Measurements from ENCODE around the gene PCNX4.

The PCNX4 gene

GRCh38 chr14:60079723-60080122 is 12.0 kb upstream of the PCNX4 start:
- TF ChIP-seq CTCF (conservative IDR thresholded peaks at IDR 0.05): peak; percentile 16; the same call in 1 of the 2 replicates
- no peak for TF ChIP-seq ZFX (IDR thresholded peaks at IDR 0.05)
- H3K27ac ChIP-seq: no peak overlapping the region

- no peak overlapping the region for H3K27ac ChIP-seq
- TF ChIP-seq ZFX (IDR thresholded peaks at IDR 0.05) (no peak), CTCF (conservative IDR thresholded peaks at IDR 0.05) (no peak)
Observed at GRCh38 chr14:60085085-60085484, 6.6 kb upstream of the PCNX4 start.

- H3K27ac ChIP-seq: no peak overlapping the region
- no peak for TF ChIP-seq ZFX (IDR thresholded peaks at IDR 0.05)
- TF ChIP-seq CTCF (conservative IDR thresholded peaks at IDR 0.05): no peak
Observed at GRCh38 chr14:60085693-60086092, 6.0 kb upstream of the PCNX4 start.

- no peak overlapping the region for H3K27ac ChIP-seq
- TF ChIP-seq ZFX (IDR thresholded peaks at IDR 0.05) (no peak), CTCF (conservative IDR thresholded peaks at IDR 0.05) (no peak)
Observed at GRCh38 chr14:60087668-60088067, 4.1 kb upstream of the PCNX4 start.

- TF ChIP-seq ZFX (IDR thresholded peaks at IDR 0.05) (no peak), CTCF (conservative IDR thresholded peaks at IDR 0.05) (no peak)
- no peak overlapping the region for H3K27ac ChIP-seq
Observed at GRCh38 chr14:60089221-60089620, 2.5 kb upstream of the PCNX4 start.

- H3K27ac ChIP-seq: peak overlapping the region; percentile 92
- TF ChIP-seq ZFX (IDR thresholded peaks at IDR 0.05) (no peak), CTCF (conservative IDR thresholded peaks at IDR 0.05) (no peak)
Observed at GRCh38 chr14:60090864-60091519, 731 bp upstream of the PCNX4 start.

GRCh38 chr14:60092526-60092920 is 800 bp downstream of the PCNX4 start:
- H3K27ac ChIP-seq: peak overlapping the region; percentile 92
- TF ChIP-seq CTCF (conservative IDR thresholded peaks at IDR 0.05) (no peak), ZFX (IDR thresholded peaks at IDR 0.05) (no peak)

Measured in C4-2B (cell line).